GM10248 (cell line): ENCODE data around the gene OR10V1.
A peak's percentile ranks its signal among the peaks of the same experiment; 100 is the strongest.

Experiments used
- CTCF ChIA-PET: fragments of 300-600 bp; sonication (Branson Sonifier 250); formaldehyde crosslinking; extraction: SDS; loops from one replicate; lab custom pipeline; 2021; ENCODE audit warnings: antibody characterized with exemption; lab: Yijun Ruan, JAX
- POLR2A ChIA-PET: fragments of 350-650 bp; sonication (Branson Sonifier 250); formaldehyde crosslinking; extraction: SDS; loops from one replicate; lab custom pipeline; 2020; ENCODE audit warnings: antibody characterized with exemption; lab: Yijun Ruan, JAX
- DNase-seq: peaks from one replicate; pipeline ENCODE4 v3.0.0; 2012; ENCODE audit errors: extremely low spot score
- CTCF ChIP-seq: IDR thresholded peaks from 2 replicates; pipeline ENCODE4 v1.5.1; 2012; ENCODE audit warnings: mild to moderate bottlenecking, low read depth; ENCODE audit errors: extremely low read depth, missing control alignments, control extremely low read depth

OR10V1 gene

GRCh38 chr11:59756558-59756840 lies 42.9 kb upstream of the OR10V1 start:
- POLR2A ChIA-PET: no interaction called here
- no peak for DNase-seq
- no peak for TF ChIP-seq CTCF
- CTCF ChIA-PET: interaction anchor here (1.1 to 6.2 kb wide), 5 partner anchors 10 to 53 kb away, joined by 3 to 137 read pairs (median 14); partner anchors contain the start of gene MRPL16

- DNase-seq: no peak
- TF ChIP-seq CTCF: no peak
- ChIA-PET POLR2A (interaction anchor here (0.5 kb wide), 1 partner anchor 1801 kb away, joined by 4 read pairs; no protein-coding TSS in a partner anchor), CTCF (interaction anchor here (1.0 to 6.2 kb wide), 11 partner anchors 9 to 495 kb away, joined by 3 to 137 read pairs (median 7); partner anchors contain the start of gene MRPL16)
Observed at GRCh38 chr11:59755701-59756557, 42.3 kb upstream of the OR10V1 start.

- DNase-seq: peak; percentile 78
- ChIA-PET CTCF (interaction anchor here (0.6 to 6.2 kb wide), 19 partner anchors 7 to 1008 kb away, joined by 3 to 137 read pairs (median 5); partner anchors contain the start of gene MRPL16), POLR2A (interaction anchor here (0.5 kb wide), 1 partner anchor 1801 kb away, joined by 4 read pairs; no protein-coding TSS in a partner anchor)
- TF ChIP-seq CTCF: no peak
Observed at GRCh38 chr11:59754859-59755700, 41.4 kb upstream of the OR10V1 start, which contains the start of gene STX3. TSS of gene STX3 (plus strand) at chr11:59755376. CDS start at chr11:59755606, 230 bp downstream.

GRCh38 chr11:59754494-59754858 lies 40.8 kb upstream of the OR10V1 start:
- DNase-seq: peak; percentile 40
- TF ChIP-seq CTCF: no peak
- ChIA-PET POLR2A (no interaction called here), CTCF (interaction anchor here (1.0 to 6.2 kb wide), 14 partner anchors 8 to 551 kb away, joined by 3 to 137 read pairs (median 6); no protein-coding TSS in a partner anchor)

GRCh38 chr11:59753650-59754493 lies 40.2 kb upstream of the OR10V1 start:
- POLR2A ChIA-PET: no interaction called here
- TF ChIP-seq CTCF: peak; percentile 80
- CTCF ChIA-PET: interaction anchor here (0.8 to 6.2 kb wide), 20 partner anchors 9 to 965 kb away, joined by 3 to 137 read pairs (median 4); no protein-coding TSS in a partner anchor
- peak; percentile 90 for DNase-seq
